HEK293T (cell line): Measurements from ENCODE around the gene FOXN1.

Source experiments
- ELF4 ChIP-seq: fragments of 450-650 bp; IDR thresholded peaks from 2 replicates; pipeline ENCODE4 v1.6.1; 2017; ENCODE audit warnings: antibody characterized with exemption
- FOXA1 ChIP-seq: fragments of 450-650 bp; IDR thresholded peaks from 2 replicates; pipeline ENCODE4 v1.6.1; 2016; ENCODE audit warnings: mild to moderate bottlenecking
- FOXK2 ChIP-seq: fragments of 450-650 bp; IDR thresholded peaks from 2 replicates; pipeline ENCODE4 v1.6.1; 2016; ENCODE audit warnings: mild to moderate bottlenecking
- SP1 ChIP-seq: fragments of 450-650 bp; IDR thresholded peaks from 2 replicates; pipeline ENCODE4 v1.6.1; 2017
- TF ChIP-seq, protein P1 (sequence below): fragments of 450-650 bp; IDR thresholded peaks from 2 replicates; pipeline ENCODE4 v1.6.1; 2016

DNA sequence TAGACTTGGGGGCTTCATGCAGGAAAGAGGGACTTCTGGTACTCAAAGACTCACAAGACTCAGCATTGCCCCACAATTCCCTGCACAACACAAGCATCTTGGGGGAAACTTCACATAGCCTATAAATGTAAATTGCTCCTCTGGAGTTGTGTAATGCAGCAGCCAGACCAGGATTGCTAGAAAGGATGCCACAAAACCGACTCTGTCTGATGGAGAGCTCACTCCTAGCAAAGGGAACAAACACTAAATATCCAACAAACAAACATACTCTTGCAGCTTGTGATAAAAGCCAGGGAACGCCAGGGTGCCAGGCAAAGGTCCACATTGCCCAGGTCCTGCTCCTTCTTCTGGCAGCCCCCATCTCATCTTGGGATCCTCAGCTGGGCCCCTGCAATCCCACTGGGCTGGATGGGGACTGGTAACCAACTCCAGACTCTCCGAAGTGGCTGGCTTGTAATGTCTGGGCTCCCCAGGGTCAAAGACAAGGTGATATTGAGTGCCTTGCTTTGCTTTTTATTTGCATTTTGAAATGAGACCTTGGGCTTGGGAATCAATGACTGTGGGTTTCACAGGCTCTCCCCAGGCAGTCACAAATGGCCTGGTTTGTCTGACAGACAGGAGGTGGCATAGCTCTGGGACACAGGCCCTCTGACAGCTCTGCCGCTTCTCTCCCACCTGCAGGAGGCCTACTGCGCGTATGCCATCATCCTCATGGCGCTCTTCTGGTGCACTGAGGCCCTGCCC is 17.4 kb upstream of the FOXN1 start:
- TF ChIP-seq ELF4 (no peak), SP1 (no peak), FOXA1 (no peak), FOXK2 (no peak)
- TF ChIP-seq, protein P1, sequence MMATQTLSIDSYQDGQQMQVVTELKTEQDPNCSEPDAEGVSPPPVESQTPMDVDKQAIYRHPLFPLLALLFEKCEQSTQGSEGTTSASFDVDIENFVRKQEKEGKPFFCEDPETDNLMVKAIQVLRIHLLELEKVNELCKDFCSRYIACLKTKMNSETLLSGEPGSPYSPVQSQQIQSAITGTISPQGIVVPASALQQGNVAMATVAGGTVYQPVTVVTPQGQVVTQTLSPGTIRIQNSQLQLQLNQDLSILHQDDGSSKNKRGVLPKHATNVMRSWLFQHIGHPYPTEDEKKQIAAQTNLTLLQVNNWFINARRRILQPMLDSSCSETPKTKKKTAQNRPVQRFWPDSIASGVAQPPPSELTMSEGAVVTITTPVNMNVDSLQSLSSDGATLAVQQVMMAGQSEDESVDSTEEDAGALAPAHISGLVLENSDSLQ, result no peak
